NCI-H82 treated with DMSO at 0.1 percent for 48 hours (cell line): ENCODE data around the gene ZNF280D.

Experiments
- DNase-seq: peaks from one replicate; lab custom pipeline; 2025; ENCODE audit not compliant: unreplicated experiment; lab: John Stamatoyannopoulos, UW

ZNF280D gene

GRCh38 chr15:56648311-56648710 lies 85.0 kb downstream of the ZNF280D start:
- DNase-seq, result no peak

- no peak for DNase-seq
These were observed 92.8 kb downstream of the ZNF280D start for GRCh38 chr15:56640549-56640948.

GRCh38 chr15:56640127-56640526 lies 93.2 kb downstream of the ZNF280D start:
- no peak for DNase-seq

- no peak for DNase-seq
These were observed 93.7 kb downstream of the ZNF280D start for GRCh38 chr15:56639631-56640030.

GRCh38 chr15:56631765-56632164 lies 101.5 kb downstream of the ZNF280D start:
- no peak for DNase-seq

GRCh38 chr15:56628893-56629532 lies 104.3 kb downstream of the ZNF280D start:
- no peak for DNase-seq

GRCh38 chr15:56619887-56620286 lies 113.4 kb downstream of the ZNF280D start:
- no peak for DNase-seq

GRCh38 chr15:56617628-56618027 lies 115.7 kb downstream of the ZNF280D start:
- no peak for DNase-seq

- no peak for DNase-seq
These were observed 116.8 kb downstream of the ZNF280D start for GRCh38 chr15:56616551-56616950.

GRCh38 chr15:56613811-56614210 lies 119.5 kb downstream of the ZNF280D start:
- DNase-seq, result no peak

GRCh38 chr15:56608993-56609392 lies 124.3 kb downstream of the ZNF280D start:
- DNase-seq, result no peak

GRCh38 chr15:56608140-56608778 lies 125.0 kb downstream of the ZNF280D start:
- no peak for DNase-seq

GRCh38 chr15:56602253-56602652 lies 131.1 kb downstream of the ZNF280D start:
- DNase-seq, result no peak

- no peak for DNase-seq
These were observed 132.9 kb downstream of the ZNF280D start for GRCh38 chr15:56600380-56600779.

- no peak for DNase-seq
These were observed 134.3 kb downstream of the ZNF280D start for GRCh38 chr15:56598991-56599390.

- no peak for DNase-seq
These were observed 145.6 kb downstream of the ZNF280D start for GRCh38 chr15:56587686-56588085.

GRCh38 chr15:56586206-56586605 lies 147.1 kb downstream of the ZNF280D start:
- no peak for DNase-seq

- DNase-seq, result no peak
These were observed 150.5 kb downstream of the ZNF280D start for GRCh38 chr15:56582785-56583184.
